G401.6 (cell line): ENCODE results near the gene ALCAM.

Experiments used
- FAIRE-seq: peaks from 2 replicates; lab custom pipeline; 2012; peaks lifted over from hg19 to GRCh38; lab: Jason Lieb, UNC

The ALCAM gene

GRCh38 chr3:105366326-105367062, at the start of gene ALCAM:
ALCAM (plus strand) TSS chr3:105366909.
- FAIRE-seq = no peak

GRCh38 chr3:105317841-105318240, 48.9 kb upstream of the ALCAM start:
- no peak for FAIRE-seq

GRCh38 chr3:105322570-105323273, 44.0 kb upstream of the ALCAM start:
- no peak for FAIRE-seq

- no peak for FAIRE-seq
Measured at GRCh38 chr3:105323274-105323599, 43.5 kb upstream of the ALCAM start.

- no peak for FAIRE-seq
Measured at GRCh38 chr3:105324951-105325350, 41.8 kb upstream of the ALCAM start.

- no peak for FAIRE-seq
Measured at GRCh38 chr3:105327662-105328337, 38.9 kb upstream of the ALCAM start.

GRCh38 chr3:105328338-105328730, 38.4 kb upstream of the ALCAM start:
- no peak for FAIRE-seq

GRCh38 chr3:105332961-105333360, 33.7 kb upstream of the ALCAM start:
- FAIRE-seq = no peak

GRCh38 chr3:105334138-105334882, 32.4 kb upstream of the ALCAM start:
- FAIRE-seq = no peak

GRCh38 chr3:105339946-105340345, 26.8 kb upstream of the ALCAM start:
- FAIRE-seq = no peak

GRCh38 chr3:105343991-105344390, 22.7 kb upstream of the ALCAM start:
- FAIRE-seq = no peak

- no peak for FAIRE-seq
Measured at GRCh38 chr3:105345156-105345555, 21.6 kb upstream of the ALCAM start.

GRCh38 chr3:105347625-105348302, 18.9 kb upstream of the ALCAM start:
- no peak for FAIRE-seq

GRCh38 chr3:105348307-105348706, 18.4 kb upstream of the ALCAM start:
- no peak for FAIRE-seq

GRCh38 chr3:105349684-105350387, 16.9 kb upstream of the ALCAM start:
- FAIRE-seq = no peak

GRCh38 chr3:105351821-105352220, 14.9 kb upstream of the ALCAM start:
- no peak for FAIRE-seq

- no peak for FAIRE-seq
Measured at GRCh38 chr3:105352976-105353375, 13.7 kb upstream of the ALCAM start.

GRCh38 chr3:105353485-105354161, 13.1 kb upstream of the ALCAM start:
- no peak for FAIRE-seq

- no peak for FAIRE-seq
Measured at GRCh38 chr3:105354429-105354828, 12.3 kb upstream of the ALCAM start.

GRCh38 chr3:105355408-105356061, 11.2 kb upstream of the ALCAM start:
- no peak for FAIRE-seq
